Activated CD4-positive, CD25-positive, alpha-beta regulatory T cell treated with anti-CD3 and anti-CD28 coated beads, Interleukin-2, amount 50 U/mL, for 16 hours (primary cell): ENCODE data around the gene MTERF4.

ENCODE experiments used
- DNase-seq: peaks from one replicate; pipeline ENCODE4 v3.0.0-alpha.2; 2020; ENCODE audit warnings: low read depth, low spot score

The MTERF4 gene

GRCh38 chr2:241133436-241133820, 31.3 kb upstream of the MTERF4 start:
- DNase-seq: no peak

DNA sequence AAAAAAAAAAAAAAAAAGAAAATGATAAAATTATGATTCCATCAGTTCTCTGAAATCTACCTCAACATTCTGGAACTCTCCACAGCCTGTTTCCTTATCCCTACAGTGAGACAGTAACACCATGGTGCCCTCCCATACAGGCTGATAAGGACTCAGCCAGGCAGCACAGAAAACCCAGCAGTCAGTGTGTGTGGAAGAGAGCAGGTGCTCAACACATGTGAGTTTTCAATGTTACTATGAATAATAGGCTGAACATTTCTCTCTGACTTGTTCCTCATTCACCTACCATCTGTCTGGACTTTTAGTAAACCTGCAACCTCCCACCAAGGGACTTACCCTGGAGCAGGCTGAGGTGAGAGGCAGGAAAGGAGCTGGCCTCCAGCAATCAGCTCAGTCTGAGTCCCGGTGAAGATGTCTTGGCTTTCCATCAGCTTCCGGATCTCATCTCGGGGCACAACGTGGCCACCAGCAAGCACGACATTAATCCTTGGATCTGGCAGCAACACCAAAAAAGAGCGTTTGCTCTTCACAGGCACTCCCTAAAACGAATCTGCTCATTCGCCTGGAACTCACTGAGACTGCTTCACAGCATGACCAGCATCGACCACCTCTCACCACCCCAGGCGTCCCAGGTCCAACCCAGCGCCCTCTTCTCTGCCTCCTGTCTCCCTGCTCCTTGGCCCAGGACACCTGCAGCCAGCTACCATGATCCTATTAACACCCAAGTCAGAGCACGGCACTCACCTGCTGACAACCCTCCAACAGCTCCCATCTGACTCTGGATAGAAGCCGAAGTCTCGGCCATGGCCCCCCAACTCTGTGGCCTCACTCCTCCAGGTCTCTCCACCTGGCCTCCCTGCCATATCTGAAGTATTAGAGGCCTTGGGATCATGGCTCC, 30.7 kb upstream of the MTERF4 start:
- no peak for DNase-seq

DNA sequence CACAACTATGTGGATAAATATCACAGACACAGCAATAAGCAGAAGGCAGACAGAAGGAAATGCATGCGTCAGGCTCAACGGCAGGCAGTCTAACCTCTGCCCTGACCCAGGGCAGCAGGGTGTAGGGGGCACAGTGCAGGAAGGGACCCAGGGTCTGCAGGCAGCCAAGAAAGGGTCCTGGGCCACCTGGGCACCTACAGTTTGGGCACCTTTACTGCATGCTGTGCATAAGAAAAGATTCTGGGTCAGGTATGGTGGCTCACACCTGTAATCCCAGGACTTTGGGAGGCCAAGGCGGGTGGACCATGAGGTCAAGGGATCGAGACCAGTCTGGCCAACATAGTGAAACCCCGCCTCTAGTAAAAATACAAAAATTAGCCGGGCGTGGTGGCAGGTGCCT, 29.4 kb upstream of the MTERF4 start:
- DNase-seq: no peak

GRCh38 chr2:241130316-241130715, 28.2 kb upstream of the MTERF4 start:
- DNase-seq: no peak

GRCh38 chr2:241129086-241129871, 27.2 kb upstream of the MTERF4 start:
- no peak for DNase-seq

GRCh38 chr2:241128266-241128665, 26.2 kb upstream of the MTERF4 start:
- DNase-seq: no peak

DNA sequence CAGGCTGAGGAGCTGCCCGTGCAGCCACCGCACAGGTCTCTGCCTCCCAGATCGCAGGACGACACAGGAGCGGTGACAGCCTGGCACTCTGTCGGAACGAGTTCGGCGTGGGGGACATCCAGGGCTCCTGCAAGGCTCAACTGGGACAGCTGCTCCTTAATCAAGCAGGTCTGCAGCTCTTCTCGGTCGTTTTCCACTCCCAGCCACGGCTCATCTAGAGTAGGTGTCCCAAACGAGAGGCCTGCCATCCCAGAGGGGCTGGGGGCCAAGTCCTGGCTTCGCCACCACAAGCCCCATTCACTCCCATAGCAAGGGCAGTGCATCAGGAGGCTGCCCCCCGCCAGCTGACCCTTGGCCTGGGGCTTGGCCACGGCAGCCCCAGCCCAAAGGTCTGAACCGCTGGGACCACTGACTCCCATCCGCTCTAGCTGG, 24.7 kb upstream of the MTERF4 start:
- no peak for DNase-seq

- DNase-seq: no peak
Observed at GRCh38 chr2:241126201-241126611, 24.1 kb upstream of the MTERF4 start.

DNA sequence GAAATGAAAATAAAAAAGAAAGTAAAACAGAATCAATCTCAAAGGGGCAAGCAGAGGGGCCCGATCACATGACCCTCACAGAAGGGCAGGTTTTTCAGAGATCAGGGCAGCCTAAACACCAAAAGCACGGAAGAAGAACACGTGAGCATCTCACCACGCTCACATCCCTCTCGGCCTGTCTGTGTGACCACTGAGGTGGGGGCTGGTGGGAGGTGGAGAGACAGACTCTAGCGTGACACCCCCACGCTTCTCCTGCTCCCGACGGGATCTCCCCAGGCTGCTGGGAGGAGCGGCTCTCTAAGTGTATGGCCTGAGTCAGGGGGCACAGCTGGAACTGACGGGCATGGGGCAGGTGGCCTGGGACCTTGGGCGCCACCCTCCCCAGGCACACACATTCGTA, 23.5 kb upstream of the MTERF4 start:
- no peak for DNase-seq

- DNase-seq: no peak
Observed at GRCh38 chr2:241123816-241124536, 21.9 kb upstream of the MTERF4 start.

DNA sequence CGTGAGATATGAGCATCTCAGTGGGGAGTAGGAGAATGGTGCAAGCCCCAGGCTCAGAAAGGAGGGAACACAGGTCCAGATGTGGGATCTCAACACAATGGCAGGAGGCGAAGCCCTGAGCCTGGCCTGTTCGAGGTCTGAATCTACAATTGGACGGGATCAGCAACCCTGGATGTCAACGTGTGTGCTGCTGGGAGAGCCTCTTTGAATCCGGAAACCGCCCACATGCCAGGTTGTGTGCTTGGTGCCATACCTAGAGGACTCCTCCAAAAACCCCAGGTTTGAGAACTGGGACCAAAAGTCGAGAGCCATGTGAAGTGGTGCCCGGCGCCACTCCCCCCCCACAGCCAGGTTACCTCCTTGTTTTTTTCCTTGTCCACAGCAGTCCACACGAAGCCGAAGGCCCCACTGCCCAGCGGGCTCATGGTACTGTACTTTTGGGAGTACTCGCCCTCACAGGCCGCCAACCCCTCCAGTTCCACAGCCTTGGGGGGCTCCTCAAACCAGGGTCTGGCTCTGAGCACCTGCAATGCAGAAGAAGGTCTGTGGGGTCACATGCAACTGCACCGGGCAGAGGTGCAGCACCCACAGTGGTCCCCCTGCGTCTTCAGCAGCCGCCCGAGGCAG, 20.4 kb upstream of the MTERF4 start:
- no peak for DNase-seq

- no peak for DNase-seq
Observed at GRCh38 chr2:241121008-241121407, 18.9 kb upstream of the MTERF4 start.

DNA sequence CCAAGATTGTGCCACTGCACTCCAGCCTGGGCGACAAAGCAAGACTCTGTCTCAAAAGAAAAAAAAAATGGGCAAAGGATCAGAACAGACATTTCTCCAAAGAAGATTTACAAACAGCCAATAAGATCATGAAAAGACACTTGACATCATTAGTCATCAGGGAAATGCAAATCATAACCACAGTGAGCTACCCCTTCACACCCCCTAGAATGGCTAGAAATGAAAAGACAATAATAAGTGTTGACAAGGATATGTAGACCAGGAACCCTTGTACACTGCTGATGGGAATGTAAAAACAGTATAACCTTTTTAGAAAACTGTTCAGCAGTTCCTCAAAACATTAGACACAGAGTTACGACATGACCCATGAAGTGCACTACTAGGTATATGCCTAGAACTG, 18.4 kb upstream of the MTERF4 start:
- no peak for DNase-seq

DNA sequence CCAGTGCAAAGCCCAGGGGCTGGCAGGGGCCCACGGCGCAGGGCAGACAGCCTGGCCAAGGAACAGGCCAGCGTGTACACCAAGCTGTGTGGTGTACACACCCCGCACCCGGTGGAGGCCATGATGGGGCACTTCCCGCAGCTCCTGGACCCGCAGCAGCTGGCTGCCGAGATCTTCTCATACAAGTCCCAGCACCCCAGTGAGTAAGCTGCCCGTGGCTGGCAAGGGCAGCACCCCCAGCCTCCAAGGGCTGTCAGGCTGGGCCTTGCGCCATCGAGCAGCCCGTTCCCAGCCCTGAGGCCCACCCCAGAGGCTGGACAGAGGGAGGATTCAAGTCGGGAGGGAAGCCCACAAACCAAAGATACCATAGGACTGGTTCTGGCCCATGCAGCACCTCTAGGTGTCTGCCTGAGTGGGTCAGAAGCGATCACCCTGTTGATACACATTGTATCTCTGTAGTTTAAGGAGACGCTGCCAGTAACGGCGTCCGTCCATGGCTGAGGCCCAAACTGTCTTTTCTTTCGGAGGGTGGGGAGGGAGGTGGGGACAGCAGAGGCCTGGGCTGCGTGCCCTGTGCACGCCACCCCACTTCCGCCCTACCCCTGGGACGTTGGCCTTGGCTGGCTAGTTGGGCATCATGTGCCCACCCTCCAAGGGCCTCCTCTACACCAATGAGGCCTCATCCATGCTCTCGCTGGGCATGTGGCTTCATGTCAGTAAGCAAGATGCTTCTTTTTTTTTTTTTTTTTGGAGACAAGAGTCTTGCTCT, 16.8 kb upstream of the MTERF4 start:
- DNase-seq: no peak

- no peak for DNase-seq
Observed at GRCh38 chr2:241116606-241117560, 14.8 kb upstream of the MTERF4 start.

DNA sequence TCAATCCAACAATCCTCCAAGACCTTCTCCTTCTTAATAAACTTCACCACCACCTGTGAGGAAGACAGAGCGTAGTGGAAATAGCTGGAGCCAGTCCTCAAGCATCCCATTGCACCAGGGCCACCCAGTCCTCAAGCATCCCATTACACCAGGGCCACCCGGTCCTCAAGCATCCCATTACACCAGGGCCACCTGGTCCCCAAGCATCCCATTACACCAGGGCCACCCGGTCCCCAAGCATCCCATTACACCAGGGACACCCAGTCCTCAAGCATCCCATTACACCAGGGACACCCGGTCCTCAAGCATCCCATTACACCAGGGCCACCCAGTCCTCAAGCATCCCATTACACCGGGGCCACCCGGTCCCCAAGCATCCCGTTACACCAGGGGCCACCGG, 13.3 kb upstream of the MTERF4 start:
- no peak for DNase-seq

DNA sequence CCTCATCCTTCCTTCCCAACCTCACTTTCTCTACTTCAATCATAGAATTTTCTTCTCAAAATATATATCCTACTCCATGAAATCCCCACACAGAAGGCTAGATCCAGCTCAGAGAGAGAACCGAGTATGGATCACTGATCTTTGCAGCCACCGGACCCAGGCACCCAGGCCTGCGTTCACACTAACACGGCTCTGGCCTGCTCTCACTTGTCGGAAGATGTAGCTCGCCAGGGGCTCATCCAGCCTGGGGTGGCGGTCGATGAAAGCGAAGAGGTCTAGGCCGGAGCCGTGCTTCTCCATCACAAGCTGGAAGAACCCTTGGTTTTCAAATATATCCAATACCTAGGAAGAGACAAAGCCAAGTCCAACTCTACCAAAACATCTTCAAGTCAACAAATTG, 12.7 kb upstream of the MTERF4 start:
- DNase-seq: no peak

DNA sequence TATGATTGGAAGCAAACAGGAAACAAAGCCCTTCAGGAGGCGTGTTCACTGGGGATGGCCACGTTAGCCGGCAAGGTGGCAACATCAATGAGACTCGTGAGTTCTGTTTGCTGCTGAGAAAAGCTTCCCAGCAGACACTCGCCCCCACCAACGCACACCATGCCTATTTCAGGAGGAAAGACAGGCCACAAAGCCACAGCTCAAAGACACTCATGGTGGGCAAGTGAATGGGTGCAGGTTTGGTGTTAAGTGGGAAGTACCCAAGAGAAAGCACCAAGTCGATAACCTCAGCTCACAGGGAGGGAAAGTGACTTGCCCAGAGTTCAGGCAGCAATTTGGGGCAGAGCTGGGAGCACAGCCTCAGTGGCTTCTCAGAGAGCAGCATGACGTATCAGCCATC, 10.5 kb upstream of the MTERF4 start:
- no peak for DNase-seq

GRCh38 chr2:241112046-241112445, 10.0 kb upstream of the MTERF4 start:
- no peak for DNase-seq

DNA sequence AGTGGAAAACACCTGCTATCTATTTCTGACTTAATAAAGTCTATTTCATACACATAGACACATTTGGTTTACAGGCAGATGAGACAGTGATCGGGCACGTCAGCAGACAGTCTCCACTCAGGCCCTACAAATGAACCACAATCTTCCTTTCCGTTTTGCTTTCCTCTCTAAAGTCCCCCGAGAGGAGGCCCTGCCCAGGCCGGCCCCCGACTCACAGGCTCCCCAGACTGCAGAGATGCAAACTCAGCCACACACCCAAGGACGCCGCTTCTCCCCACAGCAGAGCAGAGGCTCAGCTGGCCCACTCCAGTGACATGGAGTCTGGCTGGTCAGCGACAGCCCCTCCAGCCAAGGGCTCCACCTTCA, 9.3 kb upstream of the MTERF4 start:
- DNase-seq: no peak
